GM12873 (cell line): ENCODE results near the gene BDNF.

ENCODE experiments used
- TF ChIP-seq, protein P1 (sequence below): IDR thresholded peaks from 2 replicates; pipeline ENCODE4 v1.5.1; 2012; ENCODE audit warnings: low read depth, mild to moderate bottlenecking, moderate library complexity, low read length, control low read depth; ENCODE audit not compliant: insufficient read depth; ENCODE audit errors: missing control alignments

Gene BDNF

GRCh38 chr11:27702811-27703210, 2.6 kb upstream of the BDNF start:
- TF ChIP-seq, protein P1, sequence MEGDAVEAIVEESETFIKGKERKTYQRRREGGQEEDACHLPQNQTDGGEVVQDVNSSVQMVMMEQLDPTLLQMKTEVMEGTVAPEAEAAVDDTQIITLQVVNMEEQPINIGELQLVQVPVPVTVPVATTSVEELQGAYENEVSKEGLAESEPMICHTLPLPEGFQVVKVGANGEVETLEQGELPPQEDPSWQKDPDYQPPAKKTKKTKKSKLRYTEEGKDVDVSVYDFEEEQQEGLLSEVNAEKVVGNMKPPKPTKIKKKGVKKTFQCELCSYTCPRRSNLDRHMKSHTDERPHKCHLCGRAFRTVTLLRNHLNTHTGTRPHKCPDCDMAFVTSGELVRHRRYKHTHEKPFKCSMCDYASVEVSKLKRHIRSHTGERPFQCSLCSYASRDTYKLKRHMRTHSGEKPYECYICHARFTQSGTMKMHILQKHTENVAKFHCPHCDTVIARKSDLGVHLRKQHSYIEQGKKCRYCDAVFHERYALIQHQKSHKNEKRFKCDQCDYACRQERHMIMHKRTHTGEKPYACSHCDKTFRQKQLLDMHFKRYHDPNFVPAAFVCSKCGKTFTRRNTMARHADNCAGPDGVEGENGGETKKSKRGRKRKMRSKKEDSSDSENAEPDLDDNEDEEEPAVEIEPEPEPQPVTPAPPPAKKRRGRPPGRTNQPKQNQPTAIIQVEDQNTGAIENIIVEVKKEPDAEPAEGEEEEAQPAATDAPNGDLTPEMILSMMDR: no peak

DNA sequence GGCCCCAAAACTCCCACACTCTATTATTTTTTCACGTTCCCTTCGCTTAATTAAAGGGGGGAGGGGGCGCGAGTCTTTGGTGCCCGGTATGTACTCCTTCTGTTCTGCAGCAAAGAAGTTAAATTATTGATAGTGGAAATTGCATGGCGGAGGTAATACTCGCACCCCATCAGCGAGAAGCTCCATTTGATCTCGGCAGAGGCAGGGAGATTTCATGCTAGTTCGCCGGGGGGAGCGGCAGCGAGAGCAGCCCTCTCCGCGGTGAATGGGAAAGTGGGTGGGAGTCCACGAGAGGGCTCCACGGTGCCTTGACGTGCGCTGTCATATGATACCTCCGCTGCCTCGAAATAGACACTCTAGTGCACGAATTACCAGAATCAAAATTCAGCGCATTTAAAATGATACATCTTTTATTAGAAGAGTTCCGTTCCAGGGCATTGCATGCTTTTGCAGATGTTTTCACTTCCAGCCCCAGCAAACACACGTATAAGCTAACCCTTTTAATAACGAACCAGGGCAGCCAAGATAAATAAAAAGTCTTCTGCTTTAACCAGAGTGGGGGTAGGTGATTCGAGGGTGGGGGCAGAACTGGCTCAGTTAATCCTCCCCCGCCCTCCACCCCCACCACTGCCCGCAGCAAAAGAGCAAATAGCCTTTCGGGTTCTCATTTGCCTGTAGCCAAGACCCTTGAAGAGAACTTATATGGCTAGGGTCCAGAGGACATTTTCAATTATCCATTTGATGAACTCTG, 1.3 kb upstream of the BDNF start:
- TF ChIP-seq, protein P1: peak; percentile 38

- TF ChIP-seq, protein P1: no peak
Measured at GRCh38 chr11:27699926-27700350, 317 bp downstream of the BDNF start.

GRCh38 chr11:27699242-27699925, 871 bp downstream of the BDNF start:
- TF ChIP-seq, protein P1: no peak

GRCh38 chr11:27698872-27699241, 1.4 kb downstream of the BDNF start:
- TF ChIP-seq, protein P1: peak; percentile 86

GRCh38 chr11:27697679-27698275, 2.5 kb downstream of the BDNF start:
- TF ChIP-seq, protein P1: no peak

DNA sequence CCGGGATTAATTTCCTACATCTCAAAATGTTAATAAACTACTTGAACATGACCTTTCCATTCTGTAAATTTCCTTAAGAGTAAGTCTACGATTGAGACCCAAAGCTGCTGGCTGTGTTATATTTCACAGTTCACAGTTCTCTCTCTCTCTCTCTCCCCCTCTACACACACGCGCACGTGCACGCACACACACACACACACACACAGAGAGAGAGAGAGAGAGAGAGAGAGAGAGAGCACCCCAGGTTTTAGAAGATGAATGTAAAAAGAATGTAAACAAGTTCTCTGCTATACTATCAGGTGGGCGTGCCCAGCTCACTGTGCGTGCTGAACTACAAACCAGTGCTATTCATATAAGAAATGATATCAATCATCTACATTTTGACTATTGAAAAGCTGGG, 3.3 kb downstream of the BDNF start:
- TF ChIP-seq, protein P1: no peak
